GM18907 (cell line): ENCODE data around the gene ZMYND10.

Source experiments
- ATAC-seq: cut with Tn5 transposase; IDR thresholded peaks from one replicate; pipeline ENCODE4 v1.9.1; 2021; ENCODE audit warnings: mild to moderate bottlenecking, moderate library complexity; ENCODE audit not compliant: unreplicated experiment

ZMYND10 gene

DNA sequence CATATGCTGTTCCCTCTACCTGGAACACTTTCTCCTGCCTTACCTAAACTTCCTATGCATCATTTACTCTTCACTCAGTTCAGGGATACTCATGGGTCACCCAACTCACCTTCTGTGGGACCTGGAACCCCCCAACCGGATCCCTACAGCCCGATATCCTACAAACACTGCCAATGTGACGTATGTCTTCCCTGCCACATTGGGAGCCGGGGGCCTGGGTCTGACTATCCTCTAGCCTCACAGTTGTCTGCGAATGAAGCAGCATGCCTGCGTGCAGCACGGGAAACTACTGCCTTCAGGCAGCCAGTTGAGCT, 4.6 kb upstream of the ZMYND10 start:
- no peak for ATAC-seq

DNA sequence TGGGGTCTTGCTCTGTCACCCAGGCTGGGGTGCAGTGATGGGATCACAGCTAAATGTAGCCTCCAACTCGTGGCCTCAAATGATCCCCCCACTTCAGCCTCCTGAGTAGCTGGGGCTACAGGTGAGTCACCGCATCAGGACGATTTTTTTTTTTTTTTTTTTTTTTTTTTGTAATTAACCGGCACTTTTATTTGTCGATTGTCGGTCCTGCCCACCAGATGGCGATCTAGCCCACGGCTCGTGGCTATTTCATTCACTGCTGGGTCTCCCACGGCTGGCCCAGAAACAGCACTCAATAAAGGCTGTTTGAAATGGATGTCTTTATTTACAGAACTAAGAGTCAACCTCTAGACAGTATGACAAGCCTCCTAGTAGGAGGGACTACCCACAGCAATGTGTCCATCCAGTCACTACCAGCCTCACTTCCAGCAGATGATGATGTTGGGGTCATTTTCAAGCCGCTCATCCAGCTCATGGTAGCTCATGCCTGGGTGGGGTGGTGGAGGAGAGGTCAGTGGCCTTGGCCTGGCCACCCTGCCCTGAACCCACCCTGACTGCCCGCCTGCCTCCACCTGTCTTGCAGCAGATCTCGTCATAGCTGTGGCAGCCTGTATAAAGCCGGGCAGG, 1.8 kb upstream of the ZMYND10 start:
- no peak for ATAC-seq

DNA sequence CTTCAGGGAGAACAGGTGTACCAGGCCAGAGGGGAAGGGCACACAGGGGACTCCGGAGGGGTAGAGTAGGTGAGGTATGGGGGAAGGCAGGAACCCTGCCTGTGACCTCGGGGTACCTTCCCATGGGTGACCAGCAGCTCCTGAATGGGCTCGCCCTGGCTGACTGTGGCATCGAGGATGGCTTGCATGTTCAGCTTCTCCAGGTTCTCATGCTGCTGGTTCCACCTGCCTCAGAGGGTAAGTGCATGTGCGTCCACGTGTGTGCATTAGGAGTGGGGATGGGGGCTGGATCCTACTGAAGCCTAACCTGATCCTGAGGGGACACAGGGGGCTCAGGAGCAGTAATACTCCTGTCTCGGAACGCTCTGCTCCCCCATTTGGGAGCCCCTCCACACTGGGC, 524 bp downstream of the ZMYND10 start:
- no peak for ATAC-seq

DNA sequence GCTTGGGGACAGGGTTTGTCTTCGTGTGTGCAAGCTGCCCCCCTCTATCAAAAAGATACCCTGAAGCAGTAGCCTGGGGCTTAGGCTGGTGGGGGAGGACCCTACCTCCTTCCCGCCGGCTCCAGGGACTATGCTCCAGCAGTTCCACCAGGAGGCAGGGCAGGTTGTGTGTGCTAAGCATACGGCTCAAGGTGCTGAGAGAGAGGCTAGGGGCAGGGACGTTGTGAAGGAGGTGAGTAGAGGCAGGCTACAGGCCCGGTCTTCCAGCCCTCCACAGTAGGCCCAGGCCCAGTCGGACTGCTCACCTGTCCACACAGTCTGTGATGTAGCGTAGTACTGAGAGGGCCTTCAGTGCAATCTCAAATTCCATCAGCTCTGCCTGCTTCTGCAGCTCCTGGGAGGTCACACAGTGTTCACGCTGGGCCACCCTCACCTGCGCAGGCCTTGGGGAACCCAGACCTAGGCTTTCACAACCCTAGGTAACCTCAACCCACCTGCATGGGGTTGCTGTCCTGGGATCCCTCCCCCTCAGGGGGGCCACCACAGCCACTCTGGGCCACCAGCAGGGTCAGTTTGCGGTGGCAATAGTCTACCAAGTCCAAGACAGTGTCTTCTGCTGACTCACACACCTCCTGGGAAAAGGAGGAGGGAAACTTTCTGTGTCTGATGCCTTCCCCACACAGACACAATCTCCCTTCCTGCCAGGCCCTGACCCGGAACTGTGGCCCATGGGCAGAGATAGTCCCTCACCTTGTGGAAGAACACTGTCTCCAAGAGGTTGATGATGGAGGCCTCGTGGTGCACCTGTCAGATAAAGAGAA, 2.5 kb downstream of the ZMYND10 start:
- ATAC-seq = no peak

DNA sequence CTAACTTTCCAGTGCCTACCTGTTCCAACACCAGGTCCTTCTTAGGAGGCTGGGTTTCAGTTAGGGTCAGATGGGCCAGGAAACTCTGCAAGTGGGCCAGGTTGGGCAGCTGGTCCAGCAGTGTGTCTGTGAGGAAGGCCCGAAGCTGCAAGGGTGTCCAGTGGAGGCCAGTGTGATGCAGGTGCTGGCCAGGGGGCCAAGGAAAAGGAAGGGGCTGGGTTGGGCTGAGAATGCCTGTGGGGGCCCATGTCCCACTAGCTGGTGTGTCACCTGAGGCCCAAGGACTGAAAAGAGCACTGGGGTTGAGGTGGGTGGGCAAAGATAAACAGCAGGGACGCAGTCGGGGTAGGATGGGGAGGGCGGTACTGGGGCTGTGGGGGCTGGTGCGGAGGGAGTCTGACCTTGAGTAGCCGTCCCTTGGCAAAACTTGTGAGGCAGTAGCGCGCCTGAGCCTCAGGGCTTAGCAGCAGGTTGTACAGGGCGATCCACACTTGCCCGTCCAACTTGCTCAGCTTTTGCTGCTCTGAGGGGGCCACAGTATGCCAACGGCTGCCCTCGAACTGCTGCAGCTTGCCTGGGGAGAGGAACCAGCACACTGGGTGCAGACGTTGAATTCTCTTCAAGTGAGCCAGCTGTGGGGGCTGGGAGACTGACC, 3.4 kb downstream of the ZMYND10 start:
- ATAC-seq = no peak

DNA sequence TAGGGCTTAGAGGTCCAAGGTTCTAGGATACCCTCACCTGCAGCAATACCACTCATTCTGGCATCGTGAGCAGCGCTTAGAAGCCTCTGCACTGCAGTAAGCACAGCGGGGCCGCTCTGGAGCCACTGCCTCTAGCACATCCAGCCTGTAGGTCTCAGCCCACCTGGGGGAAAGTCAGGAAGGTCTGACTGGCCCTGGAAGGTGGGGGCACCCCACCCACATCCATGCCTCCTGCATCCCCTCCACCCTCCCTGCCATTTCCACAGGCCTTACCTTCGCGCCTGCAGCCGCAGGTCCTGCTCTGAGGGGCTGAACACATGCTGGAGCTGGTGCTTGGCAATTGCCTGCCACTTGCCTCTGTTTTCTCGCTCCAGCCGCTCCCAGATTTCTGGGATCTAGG, 4.0 kb downstream of the ZMYND10 start:
- no peak for ATAC-seq

DNA sequence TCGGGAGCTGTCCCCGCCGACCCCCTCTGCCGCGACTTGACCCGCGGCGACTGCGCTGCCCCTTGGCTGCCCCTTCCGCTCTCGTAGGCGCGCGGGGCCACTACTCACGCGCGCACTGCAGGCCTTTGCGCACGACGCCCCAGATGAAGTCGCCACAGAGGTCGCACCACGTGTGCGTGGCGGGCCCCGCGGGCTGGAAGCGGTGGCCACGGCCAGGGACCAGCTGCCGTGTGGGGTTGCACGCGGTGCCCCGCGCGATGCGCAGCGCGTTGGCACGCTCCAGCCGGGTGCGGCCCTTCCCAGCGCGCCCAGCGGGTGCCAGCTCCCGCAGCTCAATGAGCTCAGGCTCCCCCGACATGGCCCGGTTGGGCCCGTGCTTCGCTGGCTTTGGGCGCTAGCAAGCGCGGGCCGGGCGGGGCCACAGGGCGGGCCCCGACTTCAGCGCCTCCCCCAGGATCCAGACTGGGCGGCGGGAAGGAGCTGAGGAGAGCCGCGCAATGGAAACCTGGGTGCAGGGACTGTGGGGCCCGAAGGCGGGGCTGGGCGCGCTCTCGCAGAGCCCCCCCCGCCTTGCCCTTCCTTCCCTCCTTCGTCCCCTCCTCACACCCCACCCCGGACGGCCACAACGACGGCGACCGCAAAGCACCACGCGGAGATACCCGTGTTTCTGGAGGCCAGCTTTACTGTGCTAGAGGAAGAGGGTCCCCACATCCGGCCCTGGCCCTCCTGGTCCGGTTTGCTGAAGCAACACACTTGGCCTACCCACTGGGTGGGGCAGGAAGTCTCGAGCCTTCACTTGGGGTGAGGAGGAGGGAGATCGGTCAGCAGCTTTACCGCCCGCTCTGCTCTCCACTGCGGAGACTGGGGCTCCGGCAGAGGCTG, 4.8 kb downstream of the ZMYND10 start, which contains the start of gene RASSF1:
RASSF1 (minus strand) TSS at position 389 of the 882 bp plus-strand sequence; CDS start at position 358, 31 bp downstream.
- peak; percentile 18 for ATAC-seq

DNA sequence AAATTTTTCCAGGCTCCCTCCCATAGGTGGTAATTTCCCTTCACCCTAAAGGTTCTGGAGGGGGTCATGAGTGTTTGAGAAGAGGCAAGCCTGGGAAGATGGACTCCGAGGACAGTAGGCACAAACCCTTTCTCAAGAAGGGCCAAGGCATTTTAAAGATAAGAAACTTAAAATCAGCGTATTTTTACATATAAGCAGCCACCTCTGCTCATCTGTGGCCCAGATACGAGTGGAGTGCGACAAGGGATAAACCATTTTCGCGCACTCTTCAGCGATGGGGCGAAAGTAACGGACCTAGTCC, 5.4 kb downstream of the ZMYND10 start:
- ATAC-seq = no peak

DNA sequence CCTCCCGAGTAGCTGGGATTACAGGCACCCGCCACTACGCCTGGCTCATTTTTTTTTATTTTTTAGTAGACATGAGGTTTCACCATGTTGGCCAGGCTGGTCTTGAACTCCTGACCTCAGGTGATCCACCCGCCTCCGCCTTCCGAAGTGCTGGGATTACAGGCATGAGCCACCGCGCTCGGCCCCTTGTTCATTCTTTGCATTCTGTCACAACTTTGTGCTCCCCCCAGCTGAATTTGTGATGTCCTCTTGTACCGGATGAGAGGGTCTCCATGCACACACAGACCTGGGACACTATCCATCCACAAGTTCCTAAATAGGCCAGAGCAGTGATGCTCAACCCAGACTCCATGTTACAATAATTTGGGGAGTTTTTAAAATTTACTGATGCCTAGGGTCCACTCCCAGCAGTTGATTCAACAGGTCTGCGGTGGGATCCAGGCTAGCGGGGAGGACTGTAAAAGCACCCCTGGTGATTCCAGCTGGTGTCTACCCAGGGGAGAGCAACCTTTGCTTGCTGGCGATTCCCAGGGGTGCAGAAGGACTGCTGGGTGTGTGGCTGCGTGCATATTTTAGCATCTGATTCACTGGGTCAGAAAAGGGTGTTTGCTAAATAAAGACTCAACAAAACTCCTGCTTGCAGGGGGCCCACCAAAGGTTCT, 5.9 kb downstream of the ZMYND10 start:
- no peak for ATAC-seq

DNA sequence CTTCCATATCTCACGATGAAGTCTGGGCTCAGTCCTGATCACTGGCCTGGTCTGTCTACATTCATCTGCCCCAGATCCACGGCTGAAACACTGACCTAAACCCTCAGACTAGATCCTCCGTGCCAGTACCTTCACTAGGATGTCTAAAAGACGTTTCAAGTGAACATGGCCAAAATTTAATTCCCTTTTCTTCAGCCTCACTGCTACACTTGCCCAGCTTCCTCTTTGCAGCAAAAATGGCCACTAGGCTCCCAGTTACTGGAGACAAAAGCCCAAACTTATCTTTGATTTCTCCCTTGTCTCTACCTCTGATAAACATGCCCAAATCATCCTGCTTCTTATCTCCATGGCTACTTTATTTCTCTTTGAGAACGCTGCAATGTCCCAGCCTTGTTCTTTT, 6.6 kb downstream of the ZMYND10 start:
- no peak for ATAC-seq

DNA sequence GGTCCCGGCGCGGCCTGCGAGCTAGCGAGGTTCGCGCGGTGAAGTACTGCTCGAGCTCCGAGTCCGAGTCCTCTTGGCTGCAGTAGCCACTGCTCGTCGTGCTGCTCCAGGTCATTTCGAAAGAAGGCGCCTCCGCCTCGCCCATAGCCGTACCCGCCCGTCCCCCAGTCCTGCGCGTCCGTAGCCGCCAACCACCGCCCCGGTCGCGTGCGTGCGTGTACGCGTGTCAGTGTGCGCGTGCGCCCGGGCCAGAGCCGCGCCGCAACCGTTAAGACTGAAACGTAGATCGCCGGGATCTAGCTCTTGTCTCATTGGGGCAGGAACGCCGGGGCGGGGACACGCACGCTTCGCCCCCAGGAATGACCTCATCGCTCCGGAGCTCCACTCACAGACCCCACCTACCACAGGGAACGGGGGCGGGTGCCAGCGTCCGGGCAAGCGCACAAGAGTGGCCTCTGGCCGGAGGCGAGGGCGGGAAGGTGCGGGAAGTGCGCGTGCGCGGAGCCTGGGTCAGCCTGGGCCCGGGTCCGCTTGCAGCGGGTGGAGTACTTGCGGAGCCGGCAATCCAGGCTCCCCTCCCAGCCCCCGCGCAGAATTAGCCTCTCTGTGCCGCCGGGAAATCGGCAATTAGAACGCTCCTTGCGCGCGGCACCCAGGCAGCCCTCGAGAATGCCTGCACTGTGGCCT, 8.2 kb downstream of the ZMYND10 start:
- peak; percentile 77 for ATAC-seq

DNA sequence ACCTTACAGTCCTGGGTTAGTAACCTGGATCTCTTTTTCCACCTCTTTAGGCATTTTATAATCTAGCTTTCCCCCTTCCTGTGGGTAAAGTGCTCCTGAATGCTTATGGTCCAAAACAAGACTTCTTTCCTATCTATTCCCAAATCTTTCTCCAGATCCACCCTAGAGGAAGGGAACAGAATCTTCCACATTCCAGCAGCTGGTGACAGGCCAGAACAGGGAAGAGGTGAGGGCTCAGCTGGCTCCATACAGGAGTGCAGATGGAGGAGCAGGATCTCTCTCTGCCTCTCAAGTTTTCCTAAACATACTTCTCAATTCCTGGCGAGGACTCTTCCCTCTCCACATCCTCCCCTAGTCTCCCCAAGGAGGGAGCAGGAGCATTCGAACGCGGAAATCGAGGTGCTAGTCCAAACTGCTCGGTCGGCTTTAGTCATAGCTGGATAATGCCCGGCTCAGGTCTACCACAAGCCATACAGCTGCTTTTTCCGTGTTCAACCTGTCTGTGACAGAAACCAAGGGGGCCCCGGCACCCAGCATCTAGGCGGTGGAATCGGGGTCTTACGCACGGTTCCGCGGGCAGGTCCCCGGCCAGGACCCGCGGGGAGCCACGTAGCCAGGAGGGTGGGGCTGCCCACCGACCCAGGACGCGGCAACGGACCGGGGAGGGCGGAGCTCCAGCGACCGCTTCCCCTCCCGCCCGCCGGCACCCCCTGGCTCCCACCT, 8.9 kb downstream of the ZMYND10 start:
- peak; percentile 34 for ATAC-seq

DNA sequence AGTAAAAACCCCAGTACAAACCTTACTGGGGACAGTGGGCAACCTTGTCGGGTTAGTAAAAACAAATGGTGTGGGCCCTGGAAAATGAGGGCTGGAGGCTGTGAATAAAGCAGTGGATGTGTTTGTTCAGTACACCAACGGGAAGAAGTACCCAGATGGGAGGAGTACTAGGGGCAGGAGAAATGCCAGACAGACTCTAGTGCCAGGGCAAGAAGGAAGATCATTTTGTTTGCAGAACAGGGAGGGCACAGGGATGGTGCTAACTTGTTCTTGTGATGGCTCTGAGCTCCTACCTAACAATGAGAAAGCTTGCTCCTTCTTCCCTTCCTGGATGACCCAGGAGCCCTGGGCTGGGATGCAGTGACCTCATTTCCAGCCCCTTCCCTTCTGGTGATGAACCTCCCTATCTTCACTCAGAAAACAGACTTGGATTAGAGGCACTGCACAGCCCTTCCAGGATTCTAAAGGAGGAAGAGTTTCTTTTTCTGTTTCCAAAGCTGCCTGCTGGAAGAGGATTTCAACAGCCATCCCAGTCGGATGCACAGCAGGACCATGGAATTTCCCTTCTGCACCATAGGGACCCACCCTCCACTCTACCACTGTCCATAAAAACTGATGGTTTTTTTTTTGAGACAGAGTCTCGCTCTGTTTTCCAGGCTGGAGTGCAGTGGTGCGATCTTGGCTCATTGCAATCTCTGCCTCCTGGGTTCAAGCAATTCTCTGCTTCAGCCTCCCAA, 11.0 kb downstream of the ZMYND10 start:
- ATAC-seq = no peak

DNA sequence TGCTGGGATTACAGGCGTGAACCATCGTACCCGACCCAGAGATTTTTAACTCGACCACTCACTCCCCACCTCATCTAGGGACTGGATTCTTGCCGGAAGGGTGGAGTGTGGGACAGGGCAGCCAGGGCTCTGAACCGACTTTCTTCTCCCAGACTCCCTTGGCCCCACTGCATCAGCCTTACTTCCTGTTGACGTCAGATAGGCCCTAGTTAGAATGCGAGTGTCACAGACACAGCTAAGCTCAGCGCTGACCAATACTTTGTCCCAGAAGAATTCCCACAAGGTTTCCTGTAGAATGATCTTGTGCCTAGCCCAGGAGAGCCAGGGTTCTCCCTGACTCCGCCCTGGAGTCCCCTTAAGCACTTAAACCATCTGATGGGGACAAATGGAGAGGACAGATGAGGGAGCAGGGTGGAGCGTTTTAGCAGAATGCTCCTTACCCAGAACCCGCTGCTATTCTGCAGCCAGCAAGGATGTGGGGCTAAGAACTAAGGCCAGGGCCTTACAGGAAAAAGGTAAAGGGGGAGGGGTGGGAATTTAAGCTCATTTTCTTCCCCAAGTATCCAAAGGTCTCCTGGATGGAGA, 11.7 kb downstream of the ZMYND10 start:
- no peak for ATAC-seq

DNA sequence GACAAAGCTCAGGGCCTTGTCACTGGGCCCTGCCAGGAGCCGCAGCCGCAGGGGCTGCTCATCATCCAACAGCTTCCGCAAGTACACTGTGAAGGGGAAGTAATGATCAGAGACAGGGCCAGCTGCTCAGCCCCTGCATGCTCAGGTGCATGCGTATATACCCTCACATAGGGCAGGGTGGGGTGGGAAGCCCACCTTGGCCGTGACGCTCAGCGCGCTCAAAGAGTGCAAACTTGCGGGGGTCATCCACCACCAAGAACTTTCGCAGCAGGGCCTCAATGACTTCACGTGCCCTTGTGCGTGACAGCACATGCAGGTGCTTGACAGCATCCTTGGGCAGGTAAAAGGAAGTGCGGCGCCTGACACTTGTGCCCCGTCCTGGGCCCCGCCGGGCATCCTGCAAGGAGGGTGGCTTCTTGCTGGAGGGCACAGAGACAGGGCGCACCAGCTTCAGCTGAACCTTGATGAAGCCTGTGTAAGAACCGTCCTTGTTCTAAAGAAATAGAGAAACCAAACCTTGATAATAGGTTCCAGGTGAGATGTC, 14.1 kb downstream of the ZMYND10 start:
- ATAC-seq = no peak

DNA sequence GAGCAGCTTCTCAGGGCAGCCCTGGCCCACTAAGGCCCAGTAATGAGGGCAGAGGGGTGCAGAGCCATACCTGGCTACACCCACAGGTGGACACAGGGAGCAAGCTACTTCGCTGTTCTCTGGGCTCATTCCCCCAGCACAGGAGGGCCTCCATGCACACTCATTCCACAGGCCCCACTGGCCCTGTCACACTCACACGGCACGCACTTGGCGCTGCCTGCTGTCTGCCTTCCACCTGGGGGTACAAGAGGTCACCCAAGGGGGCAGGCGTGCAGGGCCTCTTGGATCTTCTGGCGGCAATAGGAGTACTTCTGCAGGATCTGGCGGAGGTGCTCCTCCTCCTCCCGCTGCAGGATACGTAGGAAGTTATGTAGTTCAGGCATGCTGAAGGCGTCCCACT, 15.2 kb downstream of the ZMYND10 start:
- ATAC-seq = no peak

DNA sequence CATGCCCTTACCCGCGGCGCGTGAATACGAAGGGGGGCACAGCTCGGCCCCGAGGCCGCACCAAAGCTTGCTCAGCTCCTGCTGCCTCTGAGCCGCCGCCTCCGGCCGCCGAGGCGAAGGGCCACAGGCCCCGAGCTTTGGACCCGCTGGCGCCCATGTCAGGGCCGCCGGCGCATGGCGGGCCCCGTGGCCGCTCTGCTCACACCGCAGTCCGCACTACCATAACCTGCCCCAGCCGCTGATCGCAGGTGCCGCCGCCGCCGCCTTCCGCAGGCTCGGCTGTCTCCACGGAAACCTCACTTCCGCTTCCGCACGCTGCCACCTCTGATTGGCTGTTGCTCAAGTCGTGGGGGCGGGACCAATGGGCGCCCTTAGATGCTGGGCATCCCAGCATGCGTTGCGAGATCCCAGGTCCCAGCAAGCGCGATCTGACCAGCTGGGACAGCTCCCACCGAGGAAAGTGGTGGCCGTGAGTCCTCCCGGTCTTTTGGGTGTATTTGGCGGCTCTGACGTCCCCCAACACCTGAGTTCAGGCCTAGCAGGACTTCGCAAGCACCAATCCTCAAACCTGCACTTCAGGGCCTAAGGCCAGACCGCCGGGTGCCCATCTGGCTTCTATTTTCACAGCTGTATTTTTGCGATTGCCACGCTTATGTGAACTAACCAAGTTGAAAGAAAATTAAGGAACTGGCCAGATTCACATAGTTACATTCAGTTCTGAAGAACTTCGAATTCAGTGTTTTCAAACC, 17.4 kb downstream of the ZMYND10 start, which contains the start of gene TUSC2:
TUSC2 (minus strand) TSS at position 281 of the 749 bp plus-strand sequence; CDS start at position 157, 124 bp downstream.
- peak; percentile 74 for ATAC-seq
